Gastrocnemius medialis (tissue), 4 donors: Measurements from ENCODE around the gene RFTN1. TPM values are rescaled to one million over a fixed set of nuclear protein-coding genes. Genes with fewer than 3 reads are reported as not detected.
"Not testable (repeated sequence)": the region's sequence is repeated elsewhere in the genome, so short reads cannot be mapped to it uniquely, and the experiment has no call there.

Experiments
- ATAC-seq, 2 donors: fragments of 150-250 bp; one replicate each; pipeline ENCODE4 v1.9.1; 2016
- DNase-seq, 2 donors: peaks; one replicate each; pipeline ENCODE4 v3.0.0-alpha.2; 2019
- H3K27ac ChIP-seq, 4 donors: fragments of 200-600 bp; sonication (generic); 1 replicate in 1 of 4; 2 replicates in 3 of 4; pipeline ENCODE4 v1.5.1; 2016 to 2018; ENCODE audit warnings: mild to moderate bottlenecking in 2 of 4, moderate library complexity in 1 of 4
- H3K27me3 ChIP-seq, 3 donors: fragments of 200-600 bp; sonication (generic) in 2 of 3; 1 replicate in 1 of 3; 2 replicates in 2 of 3; pipeline versions ENCODE4 v1.5.1 to v1.6.0; 2016 to 2019; ENCODE audit warnings: mild to moderate bottlenecking in 1 of 3, moderate library complexity in 1 of 3
- H3K36me3 ChIP-seq, 2 donors: fragments of 200-600 bp; sonication (generic) in 1 of 2; one replicate each; pipeline ENCODE4 v1.5.1; 2017 to 2018
- H3K4me1 ChIP-seq, 2 donors: fragments of 200-600 bp; sonication (generic) in 1 of 2; one replicate each; pipeline ENCODE4 v1.5.1; 2016 to 2017; ENCODE audit warnings: mild to moderate bottlenecking in 2 of 2
- H3K4me3 ChIP-seq, 4 donors: fragments of 200-600 bp; sonication (generic) in 3 of 4; 1 replicate in 1 of 4; 2 replicates in 3 of 4; pipeline ENCODE4 v1.5.1; 2016 to 2019; ENCODE audit warnings: mild to moderate bottlenecking in 2 of 4
- H3K9me3 ChIP-seq, 3 donors: fragments of 200-600 bp; sonication (generic) in 2 of 3; 1 replicate in 1 of 3; 2 replicates in 2 of 3; pipeline ENCODE4 v1.5.1; 2016 to 2019
- POLR2A ChIP-seq, 2 donors: fragments of 450-650 bp; IDR thresholded peaks; one replicate each; pipeline ENCODE4 v1.6.1; 2017; ENCODE audit warnings: antibody characterized with exemption in 2 of 2, mild to moderate bottlenecking in 2 of 2, moderate library complexity in 2 of 2
- in situ Hi-C, 4 donors: fragments of 200-750 bp; cut with MboI; loops; one replicate each; pipeline versions ENCODE4 v1.15.0 to v1.8.0; 2017; ENCODE audit warnings: low sequenced_read_pairs in 4 of 4
- intact Hi-C: fragments of 100-400 bp; cut with DNase I; formaldehyde crosslinking; loops from one replicate; pipeline ENCODE4 v1.15.1; 2023; ENCODE audit warnings: low total_unique reads
- total RNA-seq, 4 donors: library from RNA; depleted of rRNA; stranded (reverse); fragments of >200 nt; gene quantifications; one replicate each; pipeline versions ENCODE4 v1.1.0 to v1.2.3, GENCODE V29; 2016
- TF ChIP-seq, protein P1 (sequence below), 5 experiments: fragments of 450-650 bp in 3 of 5; fragments of 200-600 bp in 2 of 5; sonication (generic) in 2 of 5; IDR thresholded peaks in 4 of 5; conservative IDR thresholded peaks in 1 of 5; 1 replicate in 4 of 5; 2 replicates in 1 of 5; pipeline ENCODE4 v1.5.1; 2016 to 2019; ENCODE audit warnings: antibody characterized with exemption in 5 of 5, mild to moderate bottlenecking in 3 of 5, moderate library complexity in 3 of 5

RFTN1 gene
- total RNA-seq, 4 donors from 2014 or later, result 10.7 to 22.8 (median 11.7) TPM

DNA sequence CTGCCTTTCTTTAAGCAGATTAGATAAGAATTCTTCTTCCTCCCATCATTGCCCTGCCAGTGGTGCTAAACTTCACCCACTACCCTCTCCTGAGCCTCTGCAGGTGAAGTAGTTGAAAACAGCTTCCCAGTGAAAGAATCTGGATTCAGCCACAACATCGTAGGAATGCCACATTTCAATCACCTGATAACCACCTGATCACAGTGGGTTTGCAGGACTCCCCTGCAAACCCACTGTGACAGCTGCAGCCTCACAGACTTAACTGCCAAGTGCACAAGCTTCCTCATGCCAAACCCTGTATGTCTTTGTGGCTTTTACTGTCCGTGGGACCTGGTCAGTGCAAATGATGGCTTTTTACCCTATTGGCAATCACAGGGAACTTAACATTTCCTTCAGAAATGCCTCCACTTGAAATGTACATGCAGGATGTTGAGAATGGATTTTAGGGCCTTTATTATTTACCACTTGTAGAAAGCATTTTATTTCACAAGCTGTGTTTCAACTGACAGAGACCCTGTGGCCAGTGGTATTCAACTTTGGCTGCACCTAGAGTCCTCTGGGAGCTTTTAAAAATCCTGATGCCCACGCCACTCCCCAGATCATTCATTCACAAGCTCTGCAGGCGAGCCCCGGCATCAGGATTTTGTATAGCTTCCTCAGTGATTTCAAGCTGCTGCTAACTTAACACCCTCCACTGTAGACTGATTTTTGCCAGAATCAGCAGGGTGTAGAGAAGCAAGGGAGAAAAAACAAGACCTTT lies 199.4 kb downstream of the RFTN1 start:
- H3K27ac ChIP-seq, result no peak overlapping the region
- H3K36me3 ChIP-seq, result peaks cover 0 to 8% of the 10 kb centered on the region in 2 donors
- no peak for ATAC-seq
- H3K4me1 ChIP-seq, result peaks cover 20 to 25% of the 10 kb centered on the region in 2 donors
- no peak for TF ChIP-seq POLR2A (IDR thresholded peaks at IDR 0.05)
- TF ChIP-seq, protein P1, sequence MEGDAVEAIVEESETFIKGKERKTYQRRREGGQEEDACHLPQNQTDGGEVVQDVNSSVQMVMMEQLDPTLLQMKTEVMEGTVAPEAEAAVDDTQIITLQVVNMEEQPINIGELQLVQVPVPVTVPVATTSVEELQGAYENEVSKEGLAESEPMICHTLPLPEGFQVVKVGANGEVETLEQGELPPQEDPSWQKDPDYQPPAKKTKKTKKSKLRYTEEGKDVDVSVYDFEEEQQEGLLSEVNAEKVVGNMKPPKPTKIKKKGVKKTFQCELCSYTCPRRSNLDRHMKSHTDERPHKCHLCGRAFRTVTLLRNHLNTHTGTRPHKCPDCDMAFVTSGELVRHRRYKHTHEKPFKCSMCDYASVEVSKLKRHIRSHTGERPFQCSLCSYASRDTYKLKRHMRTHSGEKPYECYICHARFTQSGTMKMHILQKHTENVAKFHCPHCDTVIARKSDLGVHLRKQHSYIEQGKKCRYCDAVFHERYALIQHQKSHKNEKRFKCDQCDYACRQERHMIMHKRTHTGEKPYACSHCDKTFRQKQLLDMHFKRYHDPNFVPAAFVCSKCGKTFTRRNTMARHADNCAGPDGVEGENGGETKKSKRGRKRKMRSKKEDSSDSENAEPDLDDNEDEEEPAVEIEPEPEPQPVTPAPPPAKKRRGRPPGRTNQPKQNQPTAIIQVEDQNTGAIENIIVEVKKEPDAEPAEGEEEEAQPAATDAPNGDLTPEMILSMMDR (IDR thresholded peaks at IDR 0.05 in 4 of 5, conservative IDR thresholded peaks at IDR 0.05 in 1 of 5), result no peak
- intact Hi-C loops, result loop anchor here (1.0 to 5.0 kb wide), 2 partner anchors 10 to 58 kb away; no protein-coding TSS in a partner anchor
- no peaks in the 10 kb centered on the region for H3K9me3 ChIP-seq
- no peak overlapping the region for H3K4me3 ChIP-seq
- in situ Hi-C loops, result loop anchor here in 1 of 4 donors (10.0 kb wide), 1 partner anchor 61 kb away; no protein-coding TSS in a partner anchor
- H3K27me3 ChIP-seq, result no peaks in the 10 kb centered on the region
- no peak for DNase-seq

GRCh38 chr3:16311960-16312451 lies 201.5 kb downstream of the RFTN1 start:
- Histone ChIP-seq H3K4me3 (no peak overlapping the region), H3K4me1 (peaks cover 20 to 25% of the 10 kb centered on the region in 2 donors), H3K27me3 (no peaks in the 10 kb centered on the region), H3K9me3 (no peaks in the 10 kb centered on the region), H3K36me3 (peaks cover 0 to 8% of the 10 kb centered on the region in 2 donors), H3K27ac (peak overlapping the region; percentile 59 to 74 (median 70))
- ATAC-seq (peak; percentile 78 to 88), DNase-seq (peak; percentile 24 to 67)
- TF ChIP-seq, protein P1 (IDR thresholded peaks at IDR 0.05 in 4 of 5, conservative IDR thresholded peaks at IDR 0.05 in 1 of 5), result no peak
- no peak for TF ChIP-seq POLR2A (IDR thresholded peaks at IDR 0.05)
- intact Hi-C loops, result loop anchor here (5.0 kb wide), 1 partner anchor 60 kb away; no protein-coding TSS in a partner anchor
- in situ Hi-C loops, result loop anchor here in 1 of 4 donors (10.0 kb wide), 1 partner anchor 63 kb away; no protein-coding TSS in a partner anchor

- in situ Hi-C loops (loop anchor here in 1 of 4 donors (10.0 kb wide), 1 partner anchor 64 kb away; no protein-coding TSS in a partner anchor), intact Hi-C loops (loop anchor here (5.0 kb wide), 1 partner anchor 62 kb away; no protein-coding TSS in a partner anchor)
- Histone ChIP-seq H3K27ac (peak overlapping the region in 2 of 4 donors; percentile 21 to 42), H3K4me1 (peaks cover 20 to 21% of the 10 kb centered on the region in 2 donors)
- not testable (repeated sequence) for DNase-seq, H3K27me3 ChIP-seq, H3K36me3 ChIP-seq, H3K4me3 ChIP-seq, H3K9me3 ChIP-seq, ATAC-seq
Measured at GRCh38 chr3:16310486-16310885, 203.0 kb downstream of the RFTN1 start.

DNA sequence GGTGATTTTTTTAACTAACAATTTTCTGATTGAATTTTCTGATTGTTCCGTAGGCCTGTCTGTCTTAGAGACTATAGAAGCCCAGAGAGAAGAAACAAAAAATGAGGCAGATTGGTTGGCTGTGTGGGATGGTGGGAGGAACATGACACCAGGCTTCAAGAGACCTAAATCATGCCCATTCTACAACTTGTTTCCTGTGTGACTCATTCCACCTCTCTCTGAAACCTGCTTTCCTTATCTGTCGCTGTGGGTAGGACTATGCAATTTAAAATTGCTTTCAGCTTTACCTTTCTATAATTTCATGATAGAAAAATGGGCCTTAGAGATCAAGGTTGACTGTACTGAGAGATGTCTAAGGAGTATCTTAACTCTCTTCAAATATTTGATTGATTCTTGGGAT lies 203.9 kb downstream of the RFTN1 start:
- no peak for DNase-seq
- ATAC-seq, result no peak
- Histone ChIP-seq H3K4me1 (peaks cover 20 to 21% of the 10 kb centered on the region in 2 donors), H3K4me3 (no peak overlapping the region), H3K27ac (no peak overlapping the region), H3K9me3 (no peaks in the 10 kb centered on the region), H3K36me3 (peaks cover 0 to 8% of the 10 kb centered on the region in 2 donors), H3K27me3 (no peaks in the 10 kb centered on the region)
- in situ Hi-C loops, result no loop called here
- no peak for TF ChIP-seq POLR2A (IDR thresholded peaks at IDR 0.05)
- TF ChIP-seq, protein P1 (IDR thresholded peaks at IDR 0.05 in 4 of 5, conservative IDR thresholded peaks at IDR 0.05 in 1 of 5), result no peak
- intact Hi-C loops, result no loop called here

DNA sequence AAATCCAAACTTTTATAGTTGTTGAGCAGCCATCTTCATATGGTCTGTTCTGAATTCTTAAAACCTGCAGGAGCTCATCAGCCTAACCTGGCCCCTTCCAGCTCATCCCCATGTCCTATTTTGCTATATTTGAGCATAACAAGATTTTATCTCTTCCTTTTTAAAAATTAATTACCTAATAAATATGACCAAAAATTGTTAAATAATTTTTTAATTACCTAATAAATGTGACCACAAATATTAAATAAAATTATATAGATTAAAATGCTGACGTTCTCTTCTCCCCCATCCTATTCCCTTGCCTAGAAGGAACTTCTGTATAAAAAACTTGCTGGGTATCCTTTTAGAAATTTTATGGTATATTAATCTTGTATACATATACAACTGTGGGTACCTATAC lies 204.8 kb downstream of the RFTN1 start:
- no peak for DNase-seq
- peaks cover 0 to 5% of the 10 kb centered on the region in 2 donors for H3K36me3 ChIP-seq
- peaks cover 20 to 21% of the 10 kb centered on the region in 2 donors for H3K4me1 ChIP-seq
- no peak overlapping the region for H3K4me3 ChIP-seq
- ATAC-seq, result no peak
- TF ChIP-seq, protein P1 (IDR thresholded peaks at IDR 0.05 in 4 of 5, conservative IDR thresholded peaks at IDR 0.05 in 1 of 5), result no peak
- TF ChIP-seq POLR2A (IDR thresholded peaks at IDR 0.05), result no peak
- H3K27ac ChIP-seq, result no peak overlapping the region
- in situ Hi-C loops, result no loop called here
- intact Hi-C loops, result no loop called here
- no peaks in the 10 kb centered on the region for H3K9me3 ChIP-seq
- H3K27me3 ChIP-seq, result no peaks in the 10 kb centered on the region
